Spinal cord (tissue), 10 donors: ENCODE measurements around the gene LEF1. TPM values are rescaled to one million over a fixed set of nuclear protein-coding genes. Genes with fewer than 3 reads are reported as not detected.
A peak's percentile ranks its signal among the peaks of the same experiment; 100 is the strongest.

Experiments
- DNase-seq, 6 donors: peaks; one replicate each; pipeline versions ENCODE4 v3.0.0 to v3.0.0-alpha.2; 2013 to 2015; ENCODE audit warnings: low spot score in 6 of 6, low read depth in 4 of 6
- H3K27ac ChIP-seq: one replicate; pipeline ENCODE4 v1.5.1; 2013; ENCODE audit warnings: low read depth, low read length, control low read depth
- H3K27me3 ChIP-seq: one replicate; pipeline ENCODE4 v1.6.1; 2013; ENCODE audit warnings: low read length; ENCODE audit not compliant: control insufficient read depth, insufficient read depth
- H3K36me3 ChIP-seq: one replicate; pipeline ENCODE4 v1.6.1; 2013; ENCODE audit warnings: low read length; ENCODE audit not compliant: control insufficient read depth, insufficient read depth
- H3K4me1 ChIP-seq: one replicate; pipeline ENCODE4 v1.6.1; 2013; ENCODE audit warnings: low read length; ENCODE audit not compliant: control insufficient read depth, insufficient read depth
- H3K4me3 ChIP-seq: one replicate; pipeline ENCODE4 v1.5.1; 2013; ENCODE audit warnings: low read depth, low read length, control low read depth
- H3K9me3 ChIP-seq: one replicate; pipeline ENCODE4 v1.6.1; 2013; ENCODE audit warnings: low read length; ENCODE audit not compliant: control insufficient read depth, insufficient read depth
- WGBS: methylation state at CpG from one replicate; pipeline ENCODE4 v1.1.5; 2013; ENCODE audit warnings: missing lambda C conversion rate; ENCODE audit not compliant: insufficient coverage; 5-methylcytosine and 5-hydroxymethylcytosine counted together
- polyA plus RNA-seq, 2 donors: library from polyadenylated mRNA; unstranded; fragments of 120-200 nt; gene quantifications; one replicate each; pipeline ENCODE4 v1.2.1, GENCODE V29; 2013; ENCODE audit not compliant: insufficient read length in 2 of 2
- total RNA-seq, 2 donors: library from RNA; depleted of rRNA in 1 of 2; stranded (reverse); fragments of 120-200 nt in 1 of 2; fragments of >200 nt in 1 of 2; gene quantifications; one replicate each; pipeline versions ENCODE4 v1.2.3 to v1.2.4, GENCODE V29; 2013 to 2014
- donor health status: healthy.

LEF1 gene
- total and polyA plus RNA-seq, 4 donors, result 18.3 to 50.5 (median 27.9) TPM

- DNase-seq, result no peak
- WGBS, result 95% methylated on average over 4 of the region's 7 CpGs
- no peak overlapping the region for H3K27ac ChIP-seq
- H3K9me3 ChIP-seq, result no peaks in the 10 kb centered on the region
- H3K4me1 ChIP-seq, result peaks cover 10% of the 10 kb centered on the region
- no peak overlapping the region for H3K4me3 ChIP-seq
- no peaks in the 10 kb centered on the region for H3K36me3 ChIP-seq
- H3K27me3 ChIP-seq, result no peaks in the 10 kb centered on the region
Measured at GRCh38 chr4:108048997-108049396, 119.7 kb downstream of the LEF1 start.

- Histone ChIP-seq H3K4me3 (no peak overlapping the region), H3K4me1 (peaks cover 14% of the 10 kb centered on the region), H3K27me3 (no peaks in the 10 kb centered on the region), H3K36me3 (no peaks in the 10 kb centered on the region), H3K27ac (no peak overlapping the region), H3K9me3 (no peaks in the 10 kb centered on the region)
- WGBS, result 41% methylated on average over 4 of the region's 6 CpGs
- DNase-seq, result no peak
Measured at GRCh38 chr4:108048157-108048556, 120.6 kb downstream of the LEF1 start.

- Histone ChIP-seq H3K27me3 (no peaks in the 10 kb centered on the region), H3K27ac (no peak overlapping the region), H3K4me1 (peaks cover 14% of the 10 kb centered on the region), H3K9me3 (no peaks in the 10 kb centered on the region), H3K36me3 (no peaks in the 10 kb centered on the region), H3K4me3 (no peak overlapping the region)
- no peak for DNase-seq
- 43% methylated on average over 1 of the region's 2 CpGs for WGBS
Measured at GRCh38 chr4:108047199-108047598, 121.5 kb downstream of the LEF1 start.

- 17% methylated on average over 2 of the region's 3 CpGs for WGBS
- Histone ChIP-seq H3K4me1 (peaks cover 14% of the 10 kb centered on the region), H3K36me3 (no peaks in the 10 kb centered on the region), H3K9me3 (no peaks in the 10 kb centered on the region), H3K4me3 (no peak overlapping the region), H3K27ac (peak overlapping the region; percentile 45), H3K27me3 (no peaks in the 10 kb centered on the region)
- peak in 4 of 6 donors; percentile 13 to 78 (median 22) for DNase-seq
Measured at GRCh38 chr4:108045687-108046024, 123.1 kb downstream of the LEF1 start.

- no peak for DNase-seq
- no peaks in the 10 kb centered on the region for H3K9me3 ChIP-seq
- no peaks in the 10 kb centered on the region for H3K27me3 ChIP-seq
- 80% methylated on average over 2 of the region's 9 CpGs for WGBS
- H3K36me3 ChIP-seq, result no peaks in the 10 kb centered on the region
- no peak overlapping the region for H3K27ac ChIP-seq
- peaks cover 14% of the 10 kb centered on the region for H3K4me1 ChIP-seq
- H3K4me3 ChIP-seq, result no peak overlapping the region
Measured at GRCh38 chr4:108044951-108045686, 123.6 kb downstream of the LEF1 start.

- Histone ChIP-seq H3K4me1 (peaks cover 13% of the 10 kb centered on the region), H3K27ac (no peak overlapping the region), H3K27me3 (no peaks in the 10 kb centered on the region), H3K9me3 (no peaks in the 10 kb centered on the region), H3K4me3 (no peak overlapping the region), H3K36me3 (no peaks in the 10 kb centered on the region)
- peak in 2 of 6 donors; percentile 20 to 48 for DNase-seq
- 27% methylated on average over 5 of the region's 5 CpGs for WGBS
Measured at GRCh38 chr4:108043526-108043925, 125.2 kb downstream of the LEF1 start.

- Histone ChIP-seq H3K27ac (no peak overlapping the region), H3K4me1 (peaks cover 8% of the 10 kb centered on the region), H3K4me3 (no peak overlapping the region), H3K36me3 (no peaks in the 10 kb centered on the region), H3K27me3 (no peaks in the 10 kb centered on the region), H3K9me3 (no peaks in the 10 kb centered on the region)
- WGBS, result 85% methylated on average over 2 of the region's 3 CpGs
- DNase-seq, result peak in 1 of 6 donors; percentile 43
Measured at GRCh38 chr4:108042927-108043326, 125.8 kb downstream of the LEF1 start.

GRCh38 chr4:108037884-108038283, 130.8 kb downstream of the LEF1 start:
- peaks cover 13% of the 10 kb centered on the region for H3K36me3 ChIP-seq
- H3K4me3 ChIP-seq, result no peak overlapping the region
- H3K4me1 ChIP-seq, result no peaks in the 10 kb centered on the region
- H3K9me3 ChIP-seq, result no peaks in the 10 kb centered on the region
- no CpG with 5 or more reads among the region's 2 CpGs for WGBS
- DNase-seq, result no peak
- H3K27ac ChIP-seq, result no peak overlapping the region
- no peaks in the 10 kb centered on the region for H3K27me3 ChIP-seq

- no peaks in the 10 kb centered on the region for H3K27me3 ChIP-seq
- H3K36me3 ChIP-seq, result peaks cover 14% of the 10 kb centered on the region
- no peak overlapping the region for H3K27ac ChIP-seq
- H3K4me1 ChIP-seq, result no peaks in the 10 kb centered on the region
- H3K4me3 ChIP-seq, result no peak overlapping the region
- 90% methylated on average over 4 of the region's 7 CpGs for WGBS
- H3K9me3 ChIP-seq, result no peaks in the 10 kb centered on the region
- DNase-seq, result no peak
Measured at GRCh38 chr4:108036213-108036612, 132.5 kb downstream of the LEF1 start.

- H3K27ac ChIP-seq, result no peak overlapping the region
- H3K27me3 ChIP-seq, result no peaks in the 10 kb centered on the region
- 92% methylated on average over 5 of the region's 6 CpGs for WGBS
- H3K4me3 ChIP-seq, result no peak overlapping the region
- no peaks in the 10 kb centered on the region for H3K9me3 ChIP-seq
- peaks cover 16% of the 10 kb centered on the region for H3K36me3 ChIP-seq
- no peak for DNase-seq
- H3K4me1 ChIP-seq, result no peaks in the 10 kb centered on the region
Measured at GRCh38 chr4:108035691-108036090, 133.0 kb downstream of the LEF1 start.
